Measurements from ENCODE around the gene COL8A1. TPM values are rescaled to one million over a fixed set of nuclear protein-coding genes. Genes with fewer than 3 reads are reported as not detected.

The COL8A1 gene
- total and polyA plus RNA-seq, 8 donors: 0.31 to 16.5 (median 6.6) TPM

DNA sequence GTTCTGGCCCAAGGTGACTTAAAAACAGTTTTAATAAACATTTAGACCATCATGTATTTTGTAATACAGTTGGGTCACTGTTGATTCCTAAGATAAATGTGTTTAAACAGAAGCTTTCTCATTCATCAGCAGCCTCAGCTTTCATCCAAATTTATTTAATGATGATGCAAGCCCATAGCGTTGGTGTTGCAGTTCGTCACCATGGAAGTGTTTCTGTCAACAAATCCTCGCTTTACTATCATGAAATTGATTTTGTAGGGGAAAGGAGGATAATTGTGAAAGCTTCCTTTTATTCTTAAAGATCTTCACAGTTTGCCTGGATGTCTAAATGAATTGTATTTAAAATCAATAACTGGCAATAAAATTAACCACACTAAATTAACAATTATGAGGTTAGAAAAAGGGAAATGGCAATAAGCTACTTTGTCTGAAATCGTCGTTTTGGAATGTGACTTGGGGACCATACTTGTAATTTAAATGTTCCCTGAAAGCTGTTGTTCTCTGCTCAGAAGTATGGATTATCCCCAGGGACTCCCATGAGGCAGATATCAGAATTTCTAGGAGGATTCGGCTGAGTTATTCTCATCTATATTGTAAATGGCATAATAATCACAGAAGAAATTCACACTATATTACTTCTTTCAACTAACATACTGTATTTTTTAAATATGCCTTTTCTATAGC lies 208.2 kb downstream of the COL8A1 start:
- 48 to 69% (median 61%) methylated on average over 6 of the region's 6 CpGs for WGBS, 5 donors
- Histone ChIP-seq H3K36me3 (peaks cover 3 to 19% (median 10%) of the 10 kb centered on the region in 4 donors), H3K4me3 (no peak overlapping the region), H3K27me3 (no peaks in the 10 kb centered on the region), H3K27ac (peak overlapping the region in 3 of 5 donors; percentile 48 to 85 (median 55)), H3K4me1 (peaks cover 14 to 44% (median 29%) of the 10 kb centered on the region in 4 donors), H3K9me3 (peaks cover 0 to 6% (median 0%) of the 10 kb centered on the region in 4 donors)
- TF ChIP-seq, protein P1, sequence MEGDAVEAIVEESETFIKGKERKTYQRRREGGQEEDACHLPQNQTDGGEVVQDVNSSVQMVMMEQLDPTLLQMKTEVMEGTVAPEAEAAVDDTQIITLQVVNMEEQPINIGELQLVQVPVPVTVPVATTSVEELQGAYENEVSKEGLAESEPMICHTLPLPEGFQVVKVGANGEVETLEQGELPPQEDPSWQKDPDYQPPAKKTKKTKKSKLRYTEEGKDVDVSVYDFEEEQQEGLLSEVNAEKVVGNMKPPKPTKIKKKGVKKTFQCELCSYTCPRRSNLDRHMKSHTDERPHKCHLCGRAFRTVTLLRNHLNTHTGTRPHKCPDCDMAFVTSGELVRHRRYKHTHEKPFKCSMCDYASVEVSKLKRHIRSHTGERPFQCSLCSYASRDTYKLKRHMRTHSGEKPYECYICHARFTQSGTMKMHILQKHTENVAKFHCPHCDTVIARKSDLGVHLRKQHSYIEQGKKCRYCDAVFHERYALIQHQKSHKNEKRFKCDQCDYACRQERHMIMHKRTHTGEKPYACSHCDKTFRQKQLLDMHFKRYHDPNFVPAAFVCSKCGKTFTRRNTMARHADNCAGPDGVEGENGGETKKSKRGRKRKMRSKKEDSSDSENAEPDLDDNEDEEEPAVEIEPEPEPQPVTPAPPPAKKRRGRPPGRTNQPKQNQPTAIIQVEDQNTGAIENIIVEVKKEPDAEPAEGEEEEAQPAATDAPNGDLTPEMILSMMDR (IDR thresholded peaks at IDR 0.05): no peak
- TF ChIP-seq POLR2AphosphoS5 (IDR thresholded peaks at IDR 0.05): peak; percentile 47 to 61 (median 55)
- no peak for TF ChIP-seq EP300 (IDR thresholded peaks at IDR 0.05)
- TF ChIP-seq POLR2A (IDR thresholded peaks at IDR 0.05): no peak
- intact Hi-C loops (cut with DNase I; ENCODE audit: low total_unique reads): no loop called here
- DNase-seq: peak in 1 of 2 donors; percentile 78

- peaks cover 9 to 36% (median 24%) of the 10 kb centered on the region in 4 donors for H3K4me1 ChIP-seq
- H3K4me3 ChIP-seq: no peak overlapping the region
- peaks cover 3 to 19% (median 10%) of the 10 kb centered on the region in 4 donors for H3K36me3 ChIP-seq
- H3K27me3 ChIP-seq: no peaks in the 10 kb centered on the region
- WGBS, 5 donors: 86 to 95% (median 93%) methylated on average over 6 of the region's 6 CpGs
- DNase-seq: no peak
- peak overlapping the region in 1 of 5 donors; percentile 85 for H3K27ac ChIP-seq
- H3K9me3 ChIP-seq: peaks cover 0 to 6% (median 0%) of the 10 kb centered on the region in 4 donors
- TF ChIP-seq POLR2A (IDR thresholded peaks at IDR 0.05) (no peak), POLR2AphosphoS5 (IDR thresholded peaks at IDR 0.05) (no peak), EP300 (IDR thresholded peaks at IDR 0.05) (no peak)
- TF ChIP-seq, protein P1 (IDR thresholded peaks at IDR 0.05): no peak
- intact Hi-C loops (cut with DNase I; ENCODE audit: low total_unique reads): no loop called here
Observed at GRCh38 chr3:99848433-99848832, 210.0 kb downstream of the COL8A1 start.

Other genes starting within 250 kb of the COL8A1 start
- 10 to 100 TPM in 3 of 5 donors, 1 to 10 TPM in 2; 2.7 to 33.3 (median 23.1) TPM for gene CMSS1, start 179.3 kb downstream of the COL8A1 start, total RNA-seq
- gene CMSS1, start 179.3 kb downstream of the COL8A1 start, polyA plus RNA-seq: 10 to 100 TPM; 14.7 to 25.3 (median 21.1) TPM

Data from stomach (tissue), 9 donors.